8988T (cell line): ENCODE results near the gene RPP38.

ENCODE experiments used
- DNase-seq: peaks from one replicate; pipeline ENCODE4 v3.0.0; 2011

The RPP38 gene

GRCh38 chr10:15113766-15114165 lies 16.6 kb downstream of the RPP38 start:
- DNase-seq = no peak

GRCh38 chr10:15116225-15116624 lies 19.1 kb downstream of the RPP38 start:
- no peak for DNase-seq

- no peak for DNase-seq
Observed at GRCh38 chr10:15118615-15119014, 21.5 kb downstream of the RPP38 start.

- DNase-seq = no peak
Observed at GRCh38 chr10:15120523-15120922, 23.4 kb downstream of the RPP38 start.

- DNase-seq = no peak
Observed at GRCh38 chr10:15121707-15122106, 24.6 kb downstream of the RPP38 start.

- DNase-seq = no peak
Observed at GRCh38 chr10:15122477-15123030, 25.4 kb downstream of the RPP38 start.

GRCh38 chr10:15123749-15124184 lies 26.6 kb downstream of the RPP38 start:
- no peak for DNase-seq

GRCh38 chr10:15124190-15124589 lies 27.0 kb downstream of the RPP38 start:
- DNase-seq = no peak

- DNase-seq = no peak
Observed at GRCh38 chr10:15124908-15125307, 27.8 kb downstream of the RPP38 start.

GRCh38 chr10:15131330-15131729 lies 34.2 kb downstream of the RPP38 start:
- DNase-seq = no peak

- DNase-seq = no peak
Observed at GRCh38 chr10:15136129-15137035, 39.2 kb downstream of the RPP38 start.

- DNase-seq = no peak
Observed at GRCh38 chr10:15137036-15137359, 39.8 kb downstream of the RPP38 start.

GRCh38 chr10:15137636-15138035 lies 40.5 kb downstream of the RPP38 start:
- no peak for DNase-seq

- DNase-seq = no peak
Observed at GRCh38 chr10:15140698-15141097, 43.5 kb downstream of the RPP38 start.

GRCh38 chr10:15141136-15142054 lies 44.2 kb downstream of the RPP38 start:
- DNase-seq = no peak

- DNase-seq = no peak
Observed at GRCh38 chr10:15144788-15145187, 47.6 kb downstream of the RPP38 start.

- no peak for DNase-seq
Observed at GRCh38 chr10:15146366-15146765, 49.2 kb downstream of the RPP38 start.

- no peak for DNase-seq
Observed at GRCh38 chr10:15147594-15148392, 50.6 kb downstream of the RPP38 start.

- DNase-seq = no peak
Observed at GRCh38 chr10:15149042-15149771, 52.1 kb downstream of the RPP38 start.

GRCh38 chr10:15150563-15150962 lies 53.4 kb downstream of the RPP38 start:
- no peak for DNase-seq

GRCh38 chr10:15152556-15152955 lies 55.4 kb downstream of the RPP38 start:
- no peak for DNase-seq
